Suprapubic skin (tissue), 4 donors: ENCODE measurements around the gene MT4.
A peak's percentile ranks its signal among the peaks of the same experiment; 100 is the strongest.

Experiments
- POLR2A ChIP-seq, 2 donors: fragments of 450-650 bp; IDR thresholded peaks; one replicate each; pipeline ENCODE4 v1.6.1; 2017; ENCODE audit warnings: antibody characterized with exemption in 2 of 2, mild to moderate bottlenecking in 2 of 2, moderate library complexity in 2 of 2
- POLR2AphosphoS5 ChIP-seq, 3 donors: sonication (generic); formaldehyde crosslinking; IDR thresholded peaks; one replicate each; pipeline ENCODE4 v1.6.1; 2017; ENCODE audit warnings: antibody characterized with exemption in 3 of 3
- TF ChIP-seq, protein P1 (sequence below), 2 donors: fragments of 200-600 bp in 1 of 2; fragments of 450-650 bp in 1 of 2; sonication (generic) in 1 of 2; IDR thresholded peaks; one replicate each; pipeline ENCODE4 v1.5.1; 2016 to 2019; ENCODE audit warnings: antibody characterized with exemption in 2 of 2, mild to moderate bottlenecking in 1 of 2, moderate library complexity in 1 of 2

DNA sequence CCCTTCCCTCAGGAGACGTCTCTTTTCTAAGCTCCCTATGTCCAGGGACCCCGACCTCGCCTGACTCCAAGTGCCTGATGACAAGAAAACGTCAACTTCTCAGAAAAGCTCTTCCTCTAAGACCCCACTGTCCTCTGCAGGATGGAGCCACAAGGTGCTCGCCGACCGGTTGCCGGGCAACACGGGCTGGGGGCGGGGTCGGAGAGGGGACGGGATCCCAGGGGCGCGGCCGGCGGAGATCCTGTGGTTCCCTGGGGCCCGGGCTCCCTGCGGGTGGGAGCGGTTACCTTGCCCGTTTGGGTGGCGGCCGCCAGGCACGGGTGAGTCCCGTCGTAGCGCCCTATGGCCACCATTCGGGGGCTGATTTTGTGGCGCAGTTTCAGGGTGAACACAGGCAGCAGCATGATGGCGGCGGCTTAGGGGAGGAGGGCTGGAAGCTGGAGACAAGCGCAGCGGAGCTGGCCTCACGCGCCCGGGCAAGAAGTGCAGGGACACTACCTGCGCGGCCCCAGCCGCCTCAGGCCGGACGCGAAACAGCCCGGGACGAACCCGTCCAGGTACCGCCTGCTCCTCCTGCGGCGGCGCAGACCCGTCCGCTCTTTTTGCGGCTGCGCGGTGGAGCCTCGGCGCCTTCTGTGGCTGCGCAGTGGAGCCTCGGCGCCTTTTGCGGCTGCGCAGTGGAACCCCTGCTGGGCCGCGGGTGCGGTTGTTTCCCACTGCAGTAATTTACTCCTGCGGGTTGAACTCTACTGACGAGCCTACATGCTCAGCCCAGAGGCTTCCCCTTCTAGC, 45.2 kb upstream of the MT4 start, which contains the start of gene BBS2:
- TF ChIP-seq, protein P1, sequence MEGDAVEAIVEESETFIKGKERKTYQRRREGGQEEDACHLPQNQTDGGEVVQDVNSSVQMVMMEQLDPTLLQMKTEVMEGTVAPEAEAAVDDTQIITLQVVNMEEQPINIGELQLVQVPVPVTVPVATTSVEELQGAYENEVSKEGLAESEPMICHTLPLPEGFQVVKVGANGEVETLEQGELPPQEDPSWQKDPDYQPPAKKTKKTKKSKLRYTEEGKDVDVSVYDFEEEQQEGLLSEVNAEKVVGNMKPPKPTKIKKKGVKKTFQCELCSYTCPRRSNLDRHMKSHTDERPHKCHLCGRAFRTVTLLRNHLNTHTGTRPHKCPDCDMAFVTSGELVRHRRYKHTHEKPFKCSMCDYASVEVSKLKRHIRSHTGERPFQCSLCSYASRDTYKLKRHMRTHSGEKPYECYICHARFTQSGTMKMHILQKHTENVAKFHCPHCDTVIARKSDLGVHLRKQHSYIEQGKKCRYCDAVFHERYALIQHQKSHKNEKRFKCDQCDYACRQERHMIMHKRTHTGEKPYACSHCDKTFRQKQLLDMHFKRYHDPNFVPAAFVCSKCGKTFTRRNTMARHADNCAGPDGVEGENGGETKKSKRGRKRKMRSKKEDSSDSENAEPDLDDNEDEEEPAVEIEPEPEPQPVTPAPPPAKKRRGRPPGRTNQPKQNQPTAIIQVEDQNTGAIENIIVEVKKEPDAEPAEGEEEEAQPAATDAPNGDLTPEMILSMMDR (IDR thresholded peaks at IDR 0.05), result peak in 1 of 2 donors; percentile 11
- peak in 2 of 3 donors; percentile 9 to 71 for TF ChIP-seq POLR2AphosphoS5 (IDR thresholded peaks at IDR 0.05)
- peak in 1 of 2 donors; percentile 53 for TF ChIP-seq POLR2A (IDR thresholded peaks at IDR 0.05)
